GM12878 (cell line): ENCODE measurements around the gene WDR18. TPM values are rescaled to one million over a fixed set of nuclear protein-coding genes. Genes with fewer than 3 reads are reported as not detected.

ENCODE experiments used
- ATAC-seq: fragments of 200-7000 bp; cut with Tn5 transposase; 3 replicates; pipeline ENCODE4 v1.9.1; 2020; ENCODE audit warnings: mild to moderate bottlenecking, moderate library complexity
- BruUV-seq: library from RNA; stranded (reverse); fragments of 400-500 nt; replicated peaks from 2 replicates; lab custom pipeline; 2021; lab: Mats Ljungman, UMichigan
- CTCF ChIA-PET: fragments of 300-600 bp; sonication (Branson Sonifier 250); formaldehyde crosslinking; extraction: SDS; loops from one replicate; lab custom pipeline; 2021; ENCODE audit warnings: inconsistent platforms; lab: Yijun Ruan, JAX
- POLR2A ChIA-PET: fragments of 350-600 bp; formaldehyde crosslinking; extraction: SDS; loops from one replicate; lab custom pipeline; 2021; ENCODE audit warnings: inconsistent platforms; lab: Charles Lee
- RAD21 ChIA-PET: fragments of 300-600 bp; sonication (Branson Sonifier 250); formaldehyde crosslinking; loops from one replicate; lab custom pipeline; 2023; ENCODE audit warnings: antibody characterized with exemption; ENCODE audit not compliant: unreplicated experiment; lab: Charles Lee
- SMC1A ChIA-PET: fragments of 300-600 bp; sonication (Branson Sonifier 250); formaldehyde crosslinking; loops from one replicate; lab custom pipeline; 2023; ENCODE audit not compliant: unreplicated experiment, uncharacterized antibody; lab: Charles Lee
- DNase-seq: peaks from one replicate; pipeline ENCODE4 v3.0.0-alpha.2; 2011; ENCODE audit warnings: low read depth, low spot score
- FAIRE-seq: peaks from 3 replicates; lab custom pipeline; 2011; peaks lifted over from hg19 to GRCh38; lab: Jason Lieb, UNC
- H2AFZ ChIP-seq: 2 replicates; pipeline ENCODE4 v1.6.0; 2011; ENCODE audit warnings: low read depth, low read length, control low read depth; ENCODE audit not compliant: control insufficient read depth
- H3K27ac ChIP-seq: 2 replicates; pipeline ENCODE4 v1.5.1; 2011; ENCODE audit warnings: control low read depth; ENCODE audit not compliant: control insufficient read depth, insufficient read depth
- H3K27me3 ChIP-seq, 2 experiments: replicated peaks in 1 of 2; 2 replicates each; pipeline versions ENCODE4 v1.6.0 to v1.6.1; 2011; ENCODE audit warnings: low read length in 1 of 2; ENCODE audit not compliant: control insufficient read depth in 2 of 2, insufficient read depth in 2 of 2
- H3K36me3 ChIP-seq, 2 experiments: 2 replicates each; pipeline ENCODE4 v1.5.1; 2011; ENCODE audit warnings: low read length in 1 of 2; ENCODE audit not compliant: control insufficient read depth in 2 of 2, insufficient read depth in 2 of 2
- H3K4me1 ChIP-seq: 2 replicates; pipeline ENCODE4 v1.6.1; 2011; ENCODE audit warnings: mild to moderate bottlenecking, low read length, moderate library complexity, mixed read lengths; ENCODE audit not compliant: control insufficient read depth, insufficient read depth
- H3K4me2 ChIP-seq: 2 replicates; pipeline ENCODE4 v1.6.0; 2011; ENCODE audit warnings: control low read depth; ENCODE audit not compliant: control insufficient read depth, insufficient read depth
- H3K4me3 ChIP-seq: fragments of 200-600 bp; sonication (generic); 2 replicates; pipeline ENCODE4 v1.5.1; 2016
- H3K79me2 ChIP-seq: 2 replicates; pipeline ENCODE4 v1.6.0; 2011; ENCODE audit warnings: low read length; ENCODE audit not compliant: control insufficient read depth, insufficient read depth
- H3K9ac ChIP-seq: 2 replicates; pipeline ENCODE4 v1.8.0; 2011; ENCODE audit warnings: low read length, control low read depth, mixed read lengths; ENCODE audit not compliant: control insufficient read depth, insufficient read depth
- H3K9me3 ChIP-seq: replicated peaks from 3 replicates; pipeline ENCODE4 v1.5.1; 2011; ENCODE audit warnings: mild to moderate bottlenecking, low read length; ENCODE audit not compliant: control insufficient read depth, insufficient read depth
- H4K20me1 ChIP-seq: 2 replicates; pipeline ENCODE4 v1.6.0; 2011; ENCODE audit not compliant: control insufficient read depth, insufficient read depth
- ATF2 ChIP-seq: IDR thresholded peaks from 2 replicates; pipeline ENCODE4 v1.6.1; 2012; ENCODE audit warnings: low read length, inconsistent platforms
- E2F4 ChIP-seq: IDR thresholded peaks from 2 replicates; pipeline ENCODE4 v1.6.1; 2012; ENCODE audit warnings: low read depth, low read length, improper control_type of control experiment
- EGR1 ChIP-seq, 2 experiments: IDR thresholded peaks; 1 replicate in 1 of 2; 2 replicates in 1 of 2; pipeline ENCODE4 v1.6.1; 2011 to 2012; ENCODE audit warnings: low read depth in 2 of 2, low read length in 2 of 2, borderline replicate concordance in 1 of 2, mild to moderate bottlenecking in 1 of 2, moderate library complexity in 1 of 2
- GABPA ChIP-seq: IDR thresholded peaks from 2 replicates; pipeline ENCODE4 v1.6.1; 2014; ENCODE audit warnings: antibody characterized with exemption, low read depth, mild to moderate bottlenecking, inconsistent platforms
- PAX5 ChIP-seq: IDR thresholded peaks from 2 replicates; pipeline ENCODE4 v1.6.1; 2011; ENCODE audit warnings: low read depth, low read length, borderline replicate concordance
- REST ChIP-seq: IDR thresholded peaks from 2 replicates; pipeline ENCODE4 v1.6.1; 2012; ENCODE audit warnings: mild to moderate bottlenecking, low read depth, low read length
- SMAD1 ChIP-seq: fragments of 450-650 bp; IDR thresholded peaks from 2 replicates; pipeline ENCODE4 v1.6.1; 2018; ENCODE audit warnings: mild to moderate bottlenecking, low read depth; ENCODE audit not compliant: partially characterized antibody
- STAT1 ChIP-seq: fragments of 450-650 bp; conservative IDR thresholded peaks from 2 replicates; pipeline ENCODE4 v1.6.1; 2014; ENCODE audit warnings: antibody characterized with exemption, mild to moderate bottlenecking
- ZBTB40 ChIP-seq: fragments of 450-650 bp; IDR thresholded peaks from 2 replicates; pipeline ENCODE4 v1.6.1; 2016; ENCODE audit warnings: mild to moderate bottlenecking, moderate library complexity, borderline replicate concordance
- WGBS: methylation state at CpG from one replicate; pipeline ENCODE4 v1.1.6; 2016; ENCODE audit warnings: low lambda C conversion rate; ENCODE audit not compliant: insufficient replicate concordance, insufficient coverage; ENCODE audit errors: missing lambda C conversion rate; 5-methylcytosine and 5-hydroxymethylcytosine counted together
- in situ Hi-C: fragments of 300-500 bp; cut with MboI; formaldehyde crosslinking; loops from 9 replicates; pipeline ENCODE4 v1.14.3; 2018; ENCODE audit warnings: mixed read lengths
- intact Hi-C: fragments of 100-400 bp; cut with micrococcal nuclease; formaldehyde crosslinking; loops from one replicate; pipeline ENCODE4 v1.14.2; 2022; ENCODE audit not compliant: unreplicated experiment
- polyA plus RNA-seq, 11 experiments: library from polyadenylated mRNA; depleted of rRNA in 4 of 11; unstranded in 6 of 11; stranded (reverse) in 5 of 11; fragments of >200 nt; fragmentation: Nextera tagmentation in 4 of 11; fragmentation: Illumina TruSeq in 1 of 11; extraction: Ambion mirVana in 4 of 11; extraction: Trizol in 1 of 11; gene quantifications; 1 replicate in 1 of 11; 2 replicates in 10 of 11; pipeline versions ENCODE4 v1.2.1 to v1.2.3, GENCODE V29; 2011 to 2016; ENCODE audit warnings: inconsistent platforms in 2 of 11, missing spikeins in 2 of 11, low read depth in 1 of 11
- total RNA-seq, 4 experiments: library from RNA; depleted of rRNA in 3 of 4; stranded (reverse); fragments of >200 nt in 3 of 4; fragmentation: Illumina TruSeq in 1 of 4; extraction: Trizol in 1 of 4; gene quantifications; 2 replicates each; pipeline versions ENCODE4 v1.2.1 to v1.2.3, GENCODE V29; 2013 to 2021

The WDR18 gene
- total and polyA plus RNA-seq, 10 of the 15 experiments (the other 5 are each of a cell fraction or from before 2014, with no cell fraction given), result 3.0 to 206 (median 62.3) TPM

- no peak for DNase-seq
- ChIA-PET RAD21 (interaction anchor here (1.4 kb wide), 1 partner anchor 26 kb away, joined by 5 read pairs; the partner anchor contains the start of gene ARHGAP45), SMC1A (interaction anchor here (0.9 to 5.9 kb wide), 2 partner anchors 14 to 92 kb away, joined by 3 to 22 read pairs; no protein-coding TSS in a partner anchor), CTCF (interaction anchor here (0.9 to 1.2 kb wide), 2 partner anchors 23 to 24 kb away, joined by 3 read pairs; no protein-coding TSS in a partner anchor), POLR2A (interaction anchor here (0.6 to 6.3 kb wide), 4 partner anchors 9 to 35 kb away, joined by 5 to 83 read pairs (median 19); partner anchors contain the start of genes ARHGAP45 and CNN2)
- 0 out of 2 replicates have a peak, but pooled peaks cover 3% of the 10 kb centered on the region for H3K79me2 ChIP-seq
- no peaks in the 10 kb centered on the region for H3K27me3 ChIP-seq
- intact Hi-C loops, result loop anchor here (2.0 kb wide), 1 partner anchor 21 kb away; no protein-coding TSS in a partner anchor
- WGBS, result 84% methylated on average over 42 of the region's 43 CpGs
- H3K27ac ChIP-seq, result no peak overlapping the region
- H3K36me3 ChIP-seq, result no peaks in the 10 kb centered on the region; a peak in 1 of 4 replicates
- no peak for TF ChIP-seq E2F4
- TF ChIP-seq EGR1 (IDR thresholded peaks at IDR 0.05; ENCODE audit: borderline replicate concordance in 1 of 2, low read depth in 2 of 2, low read length in 2 of 2), result no peak
- TF ChIP-seq PAX5, result no peak
- TF ChIP-seq SMAD1, result no peak
- TF ChIP-seq REST, result no peak
- TF ChIP-seq ATF2, result no peak
- no peak for TF ChIP-seq STAT1
- no peak for TF ChIP-seq GABPA
- TF ChIP-seq ZBTB40, result no peak
- H3K4me3 ChIP-seq, result no peak overlapping the region
- no TSS peak for BruUV-seq
- no peak overlapping the region for H3K9ac ChIP-seq
- no peaks in the 10 kb centered on the region for H3K9me3 ChIP-seq
- no peaks in the 10 kb centered on the region for H4K20me1 ChIP-seq
- H3K4me1 ChIP-seq, result peaks cover 28% of the 10 kb centered on the region
- no peak overlapping the region for H3K4me2 ChIP-seq
- no peak for ATAC-seq
- FAIRE-seq, result no peak
- in situ Hi-C loops, result no loop called here
- H2AFZ ChIP-seq, result no peak overlapping the region
Measured at GRCh38 chr19:1041835-1042685, 57.9 kb downstream of the WDR18 start.
